ENCODE results near the gene CNRIP1.

Gene CNRIP1

DNA sequence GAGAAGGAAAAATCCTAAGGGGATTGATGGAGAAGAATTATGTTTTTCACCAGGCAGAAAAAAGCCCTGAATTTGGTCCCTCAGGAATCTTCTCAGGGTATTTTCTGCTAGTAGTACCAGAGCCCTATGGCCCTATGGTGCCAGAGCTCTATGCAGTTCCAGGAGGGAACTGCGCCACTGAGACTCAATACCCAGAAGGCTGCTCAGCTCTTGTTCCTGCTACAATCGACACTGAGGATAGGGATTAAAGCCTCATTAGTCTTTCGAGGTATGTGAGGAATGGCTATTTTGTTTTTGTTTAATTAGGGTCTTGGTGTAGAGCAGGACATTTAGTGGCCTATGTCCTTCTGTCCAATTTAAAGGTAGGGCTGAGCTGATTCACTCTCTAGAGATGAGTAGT, 45.7 kb downstream of the CNRIP1 start:
- no peaks in the 10 kb centered on the region for H3K27me3 ChIP-seq (ENCODE audit: control insufficient read depth, insufficient read depth, low read length)
- H3K4me3 ChIP-seq (ENCODE audit: low read depth, low read length): no peak overlapping the region
- H3K9me3 ChIP-seq (ENCODE audit: control insufficient read depth, insufficient read depth, low read length): no peaks in the 10 kb centered on the region
- no peaks in the 10 kb centered on the region for H3K36me3 ChIP-seq (ENCODE audit: control insufficient read depth, insufficient read depth, low read length)
- H3K9ac ChIP-seq (ENCODE audit: low read depth, low read length): no peak overlapping the region
- H3K27ac ChIP-seq (ENCODE audit: low read depth, low read length): no peak overlapping the region
- H3K4me1 ChIP-seq (ENCODE audit: control insufficient read depth, insufficient read depth, low read length): peaks cover 3% of the 10 kb centered on the region; the same call in 1 of the 2 replicates

- no peaks in the 10 kb centered on the region for H3K27me3 ChIP-seq (ENCODE audit: control insufficient read depth, insufficient read depth, low read length)
- H3K27ac ChIP-seq (ENCODE audit: low read depth, low read length): no peak overlapping the region
- no peaks in the 10 kb centered on the region for H3K36me3 ChIP-seq (ENCODE audit: control insufficient read depth, insufficient read depth, low read length)
- no peak overlapping the region for H3K9ac ChIP-seq (ENCODE audit: low read depth, low read length)
- H3K9me3 ChIP-seq (ENCODE audit: control insufficient read depth, insufficient read depth, low read length): no peaks in the 10 kb centered on the region
- peaks cover 3% of the 10 kb centered on the region; the same call in 1 of the 2 replicates for H3K4me1 ChIP-seq (ENCODE audit: control insufficient read depth, insufficient read depth, low read length)
- no peak overlapping the region for H3K4me3 ChIP-seq (ENCODE audit: low read depth, low read length)
Observed at GRCh38 chr2:68272246-68272994, 47.3 kb downstream of the CNRIP1 start.

DNA sequence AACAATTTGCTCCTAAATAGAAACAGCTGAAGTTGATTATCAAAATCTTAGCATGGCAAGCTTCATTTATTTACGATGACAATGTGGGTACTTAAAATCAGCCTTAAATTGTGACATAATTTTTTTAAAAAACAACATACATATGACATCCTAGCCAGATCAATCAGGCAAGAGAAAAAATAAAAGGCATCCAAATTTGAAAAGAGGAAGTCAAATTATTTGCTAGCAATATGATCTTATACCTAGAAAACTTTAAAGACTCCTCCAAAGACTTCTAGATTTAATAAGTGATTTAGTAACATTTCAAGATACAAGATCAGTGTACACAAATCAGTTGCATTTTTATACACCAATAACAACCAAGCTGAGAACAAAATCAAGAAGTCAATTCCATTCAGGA, 53.1 kb downstream of the CNRIP1 start:
- H3K36me3 ChIP-seq (ENCODE audit: control insufficient read depth, insufficient read depth, low read length): no peaks in the 10 kb centered on the region
- no peaks in the 10 kb centered on the region for H3K4me1 ChIP-seq (ENCODE audit: control insufficient read depth, insufficient read depth, low read length)
- H3K9me3 ChIP-seq (ENCODE audit: control insufficient read depth, insufficient read depth, low read length): no peaks in the 10 kb centered on the region
- H3K9ac ChIP-seq (ENCODE audit: low read depth, low read length): no peak overlapping the region
- H3K4me3 ChIP-seq (ENCODE audit: low read depth, low read length): no peak overlapping the region
- no peak overlapping the region for H3K27ac ChIP-seq (ENCODE audit: low read depth, low read length)
- no peaks in the 10 kb centered on the region for H3K27me3 ChIP-seq (ENCODE audit: control insufficient read depth, insufficient read depth, low read length)

- H3K4me3 ChIP-seq (ENCODE audit: low read depth, low read length): no peak overlapping the region
- H3K27ac ChIP-seq (ENCODE audit: low read depth, low read length): no peak overlapping the region
- H3K9ac ChIP-seq (ENCODE audit: low read depth, low read length): no peak overlapping the region
- H3K9me3 ChIP-seq (ENCODE audit: control insufficient read depth, insufficient read depth, low read length): no peaks in the 10 kb centered on the region
- H3K36me3 ChIP-seq (ENCODE audit: control insufficient read depth, insufficient read depth, low read length): no peaks in the 10 kb centered on the region
- no peaks in the 10 kb centered on the region for H3K4me1 ChIP-seq (ENCODE audit: control insufficient read depth, insufficient read depth, low read length)
- H3K27me3 ChIP-seq (ENCODE audit: control insufficient read depth, insufficient read depth, low read length): no peaks in the 10 kb centered on the region
Observed at GRCh38 chr2:68263632-68264031, 56.1 kb downstream of the CNRIP1 start.

GRCh38 chr2:68258851-68259250, 60.9 kb downstream of the CNRIP1 start:
- Histone ChIP-seq H3K36me3 (ENCODE audit: control insufficient read depth, insufficient read depth, low read length) (no peaks in the 10 kb centered on the region), H3K9me3 (ENCODE audit: control insufficient read depth, insufficient read depth, low read length) (no peaks in the 10 kb centered on the region), H3K4me3 (ENCODE audit: low read depth, low read length) (no peak overlapping the region), H3K27ac (ENCODE audit: low read depth, low read length) (no peak overlapping the region), H3K9ac (ENCODE audit: low read depth, low read length) (no peak overlapping the region), H3K27me3 (ENCODE audit: control insufficient read depth, insufficient read depth, low read length) (no peaks in the 10 kb centered on the region), H3K4me1 (ENCODE audit: control insufficient read depth, insufficient read depth, low read length) (peaks cover 21% of the 10 kb centered on the region)

DNA sequence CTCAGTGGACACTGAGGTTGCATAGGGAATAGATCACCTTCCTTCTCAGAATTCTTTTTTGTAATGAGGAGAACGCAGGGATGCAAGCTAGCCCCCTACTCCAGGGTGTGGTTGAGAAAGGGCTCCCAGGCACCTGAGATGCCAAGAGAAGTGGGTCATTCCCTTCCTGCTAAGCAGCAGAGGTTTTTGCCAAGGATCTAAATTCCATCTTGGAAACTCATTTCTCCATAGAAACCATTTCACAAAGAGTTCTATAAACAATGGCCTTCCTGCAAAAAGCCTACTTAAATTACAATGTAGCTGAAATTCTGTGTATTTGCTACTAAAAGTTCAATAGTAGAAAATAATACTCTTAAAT, 63.7 kb downstream of the CNRIP1 start:
- Histone ChIP-seq H3K9ac (ENCODE audit: low read depth, low read length) (no peak overlapping the region), H3K4me1 (ENCODE audit: control insufficient read depth, insufficient read depth, low read length) (peaks cover 22% of the 10 kb centered on the region), H3K4me3 (ENCODE audit: low read depth, low read length) (no peak overlapping the region), H3K36me3 (ENCODE audit: control insufficient read depth, insufficient read depth, low read length) (no peaks in the 10 kb centered on the region), H3K9me3 (ENCODE audit: control insufficient read depth, insufficient read depth, low read length) (no peaks in the 10 kb centered on the region), H3K27ac (ENCODE audit: low read depth, low read length) (peak overlapping the region; percentile 50), H3K27me3 (ENCODE audit: control insufficient read depth, insufficient read depth, low read length) (no peaks in the 10 kb centered on the region)

- H3K4me3 ChIP-seq (ENCODE audit: low read depth, low read length): peak overlapping the region; percentile 92
- H3K9me3 ChIP-seq (ENCODE audit: control insufficient read depth, insufficient read depth, low read length): no peaks in the 10 kb centered on the region
- H3K36me3 ChIP-seq (ENCODE audit: control insufficient read depth, insufficient read depth, low read length): peaks cover 4% of the 10 kb centered on the region; the same call in 1 of the 2 replicates
- H3K27ac ChIP-seq (ENCODE audit: low read depth, low read length): peak overlapping the region; percentile 92
- H3K27me3 ChIP-seq (ENCODE audit: control insufficient read depth, insufficient read depth, low read length): no peaks in the 10 kb centered on the region
- H3K9ac ChIP-seq (ENCODE audit: low read depth, low read length): peak overlapping the region; percentile 77
- peaks cover 43% of the 10 kb centered on the region for H3K4me1 ChIP-seq (ENCODE audit: control insufficient read depth, insufficient read depth, low read length)
Observed at GRCh38 chr2:68253219-68254068, 66.3 kb downstream of the CNRIP1 start.

GRCh38 chr2:68252400-68253218, 67.1 kb downstream of the CNRIP1 start, which contains the start of gene PPP3R1:
Gene PPP3R1 (minus strand): TSS chr2:68252532. CDS start chr2:68252127, 405 bp downstream.
- Histone ChIP-seq H3K4me1 (ENCODE audit: control insufficient read depth, insufficient read depth, low read length) (peaks cover 51% of the 10 kb centered on the region), H3K27ac (ENCODE audit: low read depth, low read length) (peak within 1 kb of the TSS; percentile 92), H3K27me3 (ENCODE audit: control insufficient read depth, insufficient read depth, low read length) (no peaks in the 10 kb centered on the region), H3K4me3 (ENCODE audit: low read depth, low read length) (peak within 1 kb of the TSS; percentile 99), H3K36me3 (ENCODE audit: control insufficient read depth, insufficient read depth, low read length) (peaks cover 6% of the 10 kb centered on the region; the same call in 1 of the 2 replicates), H3K9ac (ENCODE audit: low read depth, low read length) (peak within 1 kb of the TSS; percentile 91), H3K9me3 (ENCODE audit: control insufficient read depth, insufficient read depth, low read length) (no peaks in the 10 kb centered on the region)

GRCh38 chr2:68251855-68252399, 67.8 kb downstream of the CNRIP1 start:
- Histone ChIP-seq H3K27ac (ENCODE audit: low read depth, low read length) (peak overlapping the region; percentile 92), H3K4me1 (ENCODE audit: control insufficient read depth, insufficient read depth, low read length) (peaks cover 52% of the 10 kb centered on the region), H3K27me3 (ENCODE audit: control insufficient read depth, insufficient read depth, low read length) (no peaks in the 10 kb centered on the region), H3K36me3 (ENCODE audit: control insufficient read depth, insufficient read depth, low read length) (peaks cover 6% of the 10 kb centered on the region; the same call in 1 of the 2 replicates), H3K9ac (ENCODE audit: low read depth, low read length) (peak overlapping the region; percentile 91), H3K9me3 (ENCODE audit: control insufficient read depth, insufficient read depth, low read length) (no peaks in the 10 kb centered on the region), H3K4me3 (ENCODE audit: low read depth, low read length) (peak overlapping the region; percentile 99)

DNA sequence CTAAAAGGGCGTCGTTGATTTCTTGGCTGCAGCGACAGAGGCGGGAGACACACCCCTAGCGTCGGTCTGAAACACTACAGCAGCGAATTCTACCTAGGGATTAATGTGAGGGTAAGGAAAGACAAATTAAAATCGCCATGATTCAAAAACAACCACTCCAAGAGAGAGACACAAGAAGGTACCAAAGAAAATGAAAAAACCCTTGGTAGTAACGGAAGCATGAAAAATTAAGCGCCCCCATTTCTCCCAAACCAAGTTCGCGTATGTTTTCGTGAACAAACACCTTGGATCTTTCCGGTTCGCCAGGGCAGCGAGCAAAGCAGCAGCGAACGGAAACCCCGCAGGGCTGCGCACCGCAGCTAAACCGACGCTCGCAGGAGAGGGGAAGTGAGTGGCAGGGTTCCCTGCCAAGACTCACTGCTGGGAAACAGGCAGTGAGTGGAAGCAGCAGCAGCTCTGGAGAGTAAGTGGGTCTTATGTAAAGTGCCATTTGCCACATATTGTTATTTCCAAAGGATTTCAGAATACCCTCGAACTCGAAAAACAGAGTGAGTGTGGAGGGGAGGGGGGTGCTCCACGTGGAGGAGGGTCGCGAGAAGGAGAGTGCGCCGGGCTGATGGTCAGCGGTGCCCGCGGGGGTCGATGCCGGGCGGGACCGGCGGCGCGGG, 68.4 kb downstream of the CNRIP1 start:
- H3K27ac ChIP-seq (ENCODE audit: low read depth, low read length): peak overlapping the region; percentile 92
- peaks cover 49% of the 10 kb centered on the region for H3K4me1 ChIP-seq (ENCODE audit: control insufficient read depth, insufficient read depth, low read length)
- H3K36me3 ChIP-seq (ENCODE audit: control insufficient read depth, insufficient read depth, low read length): peaks cover 6% of the 10 kb centered on the region; the same call in 1 of the 2 replicates
- H3K4me3 ChIP-seq (ENCODE audit: low read depth, low read length): peak overlapping the region; percentile 99
- H3K27me3 ChIP-seq (ENCODE audit: control insufficient read depth, insufficient read depth, low read length): no peaks in the 10 kb centered on the region
- no peaks in the 10 kb centered on the region for H3K9me3 ChIP-seq (ENCODE audit: control insufficient read depth, insufficient read depth, low read length)
- peak overlapping the region; percentile 87 for H3K9ac ChIP-seq (ENCODE audit: low read depth, low read length)

Measured in HUES48 (cell line).